CMK (cell line): ENCODE data around the gene KLHL26.

Experiments used
- DNase-seq: peaks from one replicate; pipeline ENCODE4 v3.0.0-alpha.2; 2010; ENCODE audit warnings: low read depth

KLHL26 gene

DNA sequence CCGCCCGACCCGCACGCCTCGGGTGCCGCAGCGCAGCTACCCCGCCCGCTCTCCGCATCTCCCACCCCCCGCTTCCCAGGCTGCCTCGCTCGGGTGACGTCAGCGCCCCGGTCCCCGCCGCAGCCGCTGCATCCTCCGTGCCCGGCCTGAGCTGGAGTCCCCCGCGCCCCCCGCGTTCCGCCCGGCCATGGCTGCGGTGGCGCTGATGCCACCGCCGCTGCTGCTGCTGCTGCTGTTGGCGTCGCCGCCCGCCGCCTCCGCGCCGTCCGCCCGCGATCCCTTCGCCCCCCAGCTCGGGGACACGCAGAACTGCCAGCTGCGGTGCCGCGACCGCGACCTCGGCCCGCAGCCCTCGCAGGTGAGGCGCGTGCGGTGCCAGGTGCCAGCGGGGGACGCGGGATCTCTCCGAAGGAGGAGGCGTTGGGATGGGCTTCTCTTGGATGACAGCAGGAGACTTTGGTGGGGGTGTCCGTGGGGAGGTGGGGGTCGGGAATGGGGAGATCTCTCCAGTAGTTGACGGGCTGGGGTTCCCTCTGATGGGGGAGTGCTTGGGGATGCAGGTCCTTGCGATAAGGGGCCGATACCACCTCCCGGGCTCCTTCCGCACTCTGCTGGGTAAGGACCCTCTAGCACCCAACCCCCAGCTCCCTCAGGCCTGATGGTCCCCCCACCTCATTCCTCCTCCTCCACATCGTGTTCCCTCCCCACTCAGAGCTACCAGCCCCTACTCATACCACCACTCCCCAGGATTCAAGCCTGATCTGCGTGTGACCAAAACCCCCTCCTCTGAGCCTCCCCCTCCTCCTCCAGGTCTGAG lies 23.8 kb upstream of the KLHL26 start, which contains the start of gene TMEM59L:
Gene TMEM59L (plus strand): TSS at position 99 of the 817 bp plus-strand sequence. CDS start 89 bp downstream, at position 188.
- no peak for DNase-seq

DNA sequence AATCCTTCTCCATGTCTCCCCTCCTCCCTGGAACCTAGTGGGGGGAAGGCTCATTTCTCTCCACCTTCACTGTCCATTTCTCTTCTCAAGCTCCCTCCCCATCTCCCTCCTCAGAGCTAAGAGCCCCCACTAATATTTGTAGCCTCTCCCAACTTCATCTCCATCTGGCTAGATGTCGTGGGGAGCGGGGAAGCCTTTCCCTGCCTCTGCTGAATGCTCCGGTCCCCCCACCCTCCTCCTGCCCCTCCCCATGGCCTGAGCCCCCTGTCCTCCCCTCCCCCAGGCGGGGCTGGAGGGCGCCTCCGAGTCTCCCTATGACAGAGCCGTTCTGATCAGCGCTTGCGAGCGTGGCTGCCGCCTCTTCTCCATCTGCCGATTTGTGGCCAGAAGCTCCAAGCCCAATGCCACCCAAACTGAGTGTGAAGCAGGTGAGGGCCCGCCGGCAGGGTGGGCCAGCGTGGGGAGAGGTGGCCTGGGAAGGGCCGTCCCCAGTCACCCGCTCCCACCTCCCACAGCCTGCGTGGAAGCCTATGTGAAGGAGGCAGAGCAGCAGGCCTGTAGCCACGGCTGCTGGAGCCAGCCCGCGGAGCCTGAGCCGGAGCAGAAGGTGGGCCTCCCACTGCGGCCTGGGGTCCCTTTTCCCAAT lies 23.1 kb upstream of the KLHL26 start:
- no peak for DNase-seq

DNA sequence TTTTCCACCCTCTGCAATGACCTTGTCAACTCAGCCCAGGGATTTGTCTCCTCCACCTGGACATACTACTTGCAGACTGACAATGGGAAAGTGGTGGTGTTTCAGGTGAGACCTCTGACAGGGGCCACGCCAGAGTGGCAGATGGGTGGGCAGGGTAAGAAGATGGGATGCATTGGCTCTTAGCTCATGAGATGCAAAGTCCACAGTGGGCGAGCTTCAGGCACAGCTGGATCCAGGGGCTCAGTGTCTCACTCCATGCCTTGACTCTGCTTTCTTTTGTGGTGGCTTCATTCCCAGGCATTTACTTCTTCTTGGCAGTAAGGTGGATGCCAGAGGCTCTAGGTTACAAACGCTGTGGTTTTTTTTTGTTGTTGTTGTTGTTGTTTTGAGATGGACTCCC lies 20.8 kb upstream of the KLHL26 start:
- DNase-seq: no peak

DNA sequence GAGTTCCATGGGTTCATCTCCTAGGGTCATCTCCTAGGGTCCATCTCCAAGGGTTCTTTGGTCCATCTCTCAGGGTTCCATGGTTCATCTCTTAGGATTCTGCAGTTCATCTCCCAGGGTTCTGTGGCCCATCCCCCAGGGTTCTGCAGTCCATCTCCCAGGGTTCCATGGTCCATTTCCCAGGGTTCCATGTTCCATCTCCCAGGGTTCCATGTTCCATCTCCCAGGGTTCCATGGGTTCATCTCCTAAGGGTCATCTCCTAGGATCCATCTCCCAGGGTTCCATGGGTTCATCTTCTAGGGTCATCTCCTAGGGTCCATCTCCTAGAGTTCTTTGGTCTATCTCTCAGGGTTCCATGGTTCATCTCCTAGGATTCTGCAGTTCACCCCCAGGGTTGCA lies 19.3 kb upstream of the KLHL26 start:
- DNase-seq: no peak

DNA sequence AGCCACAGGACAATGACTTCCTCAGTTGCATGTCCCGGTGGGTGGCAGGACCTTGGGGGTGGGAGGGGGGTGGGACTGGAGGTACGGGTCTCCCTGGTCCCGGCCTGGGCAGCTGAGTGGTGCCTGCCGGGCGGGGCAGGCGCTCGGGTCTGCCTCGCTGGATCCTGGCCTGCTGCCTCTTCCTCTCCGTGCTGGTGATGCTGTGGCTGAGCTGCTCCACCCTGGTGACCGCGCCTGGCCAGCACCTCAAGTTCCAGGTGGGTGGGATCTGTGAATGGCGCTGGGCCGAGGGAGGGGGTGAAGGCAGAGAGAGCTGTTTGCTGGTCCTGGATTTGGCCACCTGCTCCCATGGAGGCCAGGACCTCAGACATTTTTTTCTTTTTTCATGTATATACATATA lies 18.6 kb upstream of the KLHL26 start:
- no peak for DNase-seq

DNA sequence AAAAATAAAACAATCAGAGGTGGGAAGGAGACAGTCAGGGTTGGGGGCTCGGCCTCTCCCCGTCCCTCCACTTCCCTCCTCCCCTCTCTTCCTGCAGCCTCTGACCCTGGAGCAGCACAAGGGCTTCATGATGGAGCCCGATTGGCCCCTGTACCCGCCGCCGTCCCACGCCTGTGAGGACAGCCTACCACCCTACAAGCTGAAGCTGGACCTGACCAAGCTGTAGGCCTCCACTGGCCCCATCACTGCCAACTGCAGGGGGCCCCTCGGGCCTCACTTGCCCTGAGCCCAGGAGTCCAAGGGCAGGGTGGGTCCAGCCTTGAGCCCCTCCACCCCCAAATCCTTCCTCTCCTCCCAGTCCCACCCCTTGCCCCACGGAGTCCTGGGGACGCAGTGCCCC lies 16.5 kb upstream of the KLHL26 start:
- DNase-seq: no peak

DNA sequence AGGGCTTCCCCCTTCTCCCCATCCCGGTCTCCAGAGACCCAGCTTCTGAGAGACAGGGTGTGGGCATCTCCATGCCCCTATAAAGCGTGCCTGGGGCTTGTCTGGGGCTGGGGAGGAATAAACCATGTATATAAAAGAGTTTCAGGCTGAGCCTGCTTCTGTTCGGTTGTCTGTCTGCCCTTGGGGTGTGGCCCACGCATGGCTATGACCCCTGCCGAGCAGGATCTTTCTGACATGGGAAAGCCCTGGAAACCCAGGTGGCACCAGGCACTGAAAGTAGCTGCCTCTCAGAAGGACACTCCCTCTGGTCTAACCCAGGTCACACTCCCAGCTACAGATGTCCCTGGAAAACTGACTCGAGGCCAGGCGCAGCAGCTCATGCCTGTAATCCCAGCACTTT lies 15.9 kb upstream of the KLHL26 start:
- no peak for DNase-seq

DNA sequence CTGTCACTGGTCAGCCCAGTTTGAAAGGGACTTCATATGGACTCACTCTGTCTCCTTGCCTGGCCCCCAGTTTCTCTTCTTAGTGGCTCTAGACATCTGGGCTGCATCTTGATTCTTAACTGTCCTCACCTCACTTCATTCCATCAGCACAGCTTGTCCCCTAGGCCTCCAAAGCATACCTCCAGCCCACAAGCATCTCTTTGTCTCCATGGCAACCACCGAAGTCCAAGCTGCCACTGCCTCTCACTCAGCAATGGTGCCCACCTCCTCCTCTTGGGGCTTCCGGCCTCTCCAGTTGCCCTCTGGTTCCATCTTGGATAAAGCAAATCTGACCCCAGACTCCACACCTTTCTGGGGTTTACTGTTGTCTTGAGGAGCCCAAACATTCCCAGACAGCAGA lies 9.9 kb upstream of the KLHL26 start:
- DNase-seq: no peak

DNA sequence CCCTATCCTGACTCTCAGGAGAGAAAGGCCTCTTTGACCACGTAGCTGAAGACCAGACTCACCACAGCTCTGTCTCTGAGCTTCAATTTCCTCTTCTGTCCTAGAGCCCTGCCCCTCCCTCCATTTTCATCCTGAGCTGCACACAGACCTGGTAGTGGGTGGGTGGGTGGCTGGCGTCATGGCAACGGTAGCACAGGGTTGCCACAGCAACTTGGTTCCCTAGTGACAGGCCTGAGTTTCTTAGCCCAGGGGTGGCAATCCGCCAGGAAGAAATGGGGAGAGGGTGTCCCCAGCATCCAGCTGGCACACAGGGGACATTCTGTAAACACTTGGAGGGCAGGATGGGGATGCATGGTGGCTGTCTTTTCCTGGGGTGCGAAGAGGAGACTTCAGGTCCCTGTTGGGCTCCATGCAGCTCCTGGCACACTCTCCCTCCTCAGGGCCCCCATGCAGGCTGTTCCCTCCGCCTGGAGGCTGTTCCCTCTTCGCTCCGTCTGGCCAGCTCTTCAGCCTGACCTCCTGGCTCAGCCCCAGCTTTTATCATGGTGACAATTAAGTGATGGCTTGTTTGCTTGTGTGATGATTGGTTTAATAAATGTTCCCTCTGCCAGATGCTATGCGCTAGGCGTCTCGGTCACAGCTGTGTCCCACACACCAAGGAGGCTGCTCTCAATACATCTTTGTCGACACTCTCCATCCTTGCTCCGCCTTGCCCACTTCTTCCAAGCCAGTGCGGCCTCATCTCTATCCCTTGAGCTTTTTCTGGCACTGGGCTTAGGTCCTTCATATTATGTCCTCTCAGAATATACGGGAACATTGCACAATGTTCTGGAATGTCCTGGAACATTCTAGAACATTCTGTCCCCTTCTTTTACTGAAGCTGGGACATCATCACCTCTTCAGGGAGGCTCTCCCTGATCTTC lies 7.4 kb upstream of the KLHL26 start:
- no peak for DNase-seq

DNA sequence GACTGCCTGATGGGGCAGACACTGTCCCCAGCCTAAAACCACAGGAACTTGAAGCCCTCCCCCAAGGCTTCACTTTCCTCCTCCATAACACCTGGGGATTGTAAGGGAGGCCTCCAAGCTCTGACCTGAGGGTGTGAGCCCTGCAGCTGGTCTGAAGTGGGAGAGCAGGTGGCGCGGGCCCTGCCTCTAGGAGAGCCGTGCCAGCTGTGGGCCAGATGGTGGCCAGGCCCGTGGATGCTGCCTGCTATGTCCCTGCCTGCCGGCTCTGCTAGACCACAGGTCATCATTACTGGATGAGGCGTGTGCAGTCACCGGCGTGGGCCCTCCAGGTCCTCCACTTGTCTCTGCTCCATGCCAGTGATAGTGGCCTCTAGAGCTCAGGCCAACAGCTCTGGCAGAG lies 3.5 kb upstream of the KLHL26 start:
- no peak for DNase-seq

DNA sequence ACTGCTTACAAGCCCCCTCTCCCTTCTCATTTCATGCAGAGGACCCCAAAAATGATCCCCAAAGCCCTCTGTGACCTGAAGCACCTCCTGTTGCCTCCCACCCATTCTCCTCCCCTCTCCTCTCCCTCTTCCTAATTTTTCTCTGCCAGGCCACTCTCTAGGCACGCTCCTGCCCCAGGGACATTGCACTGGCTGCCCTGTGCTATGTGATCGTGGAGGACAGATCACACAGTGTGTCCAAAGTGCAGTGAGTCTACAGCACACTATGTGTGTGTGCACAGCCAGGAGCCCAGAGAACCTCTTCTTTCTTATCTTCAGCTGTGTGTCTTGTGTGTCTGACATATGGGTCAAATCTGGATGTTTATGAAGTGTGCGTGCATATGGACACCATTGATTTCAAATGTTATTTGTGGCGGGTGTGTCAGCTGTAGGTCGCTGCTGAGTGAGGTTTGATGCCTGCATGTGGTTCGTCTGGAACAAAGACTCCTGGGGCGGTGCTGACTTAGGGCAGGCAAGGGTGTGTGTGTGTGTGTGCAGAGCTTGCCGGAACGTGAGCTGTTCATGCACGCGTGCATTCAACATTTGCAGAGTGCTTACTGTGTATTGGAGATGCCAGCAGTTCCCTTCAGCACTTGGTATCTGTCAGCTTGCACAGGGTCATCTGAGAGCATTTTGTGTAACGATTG lies 2.1 kb upstream of the KLHL26 start:
- no peak for DNase-seq

DNA sequence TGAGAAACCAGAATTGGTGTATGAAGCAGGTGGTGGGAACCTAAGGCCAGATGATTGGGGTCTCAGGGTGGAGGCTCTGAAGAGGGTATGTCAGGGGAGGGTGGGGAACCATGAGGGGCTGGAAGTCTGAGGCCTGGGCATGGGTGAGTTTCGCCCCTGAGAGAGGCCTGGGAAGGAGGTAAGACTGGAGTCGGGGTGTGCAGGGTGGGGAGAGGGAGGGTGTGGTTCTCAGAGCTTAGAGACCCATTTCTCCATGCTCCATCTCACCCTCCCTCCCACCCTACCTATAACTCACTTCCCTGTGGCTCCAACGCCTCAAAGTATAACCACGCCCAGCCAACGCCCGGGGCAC lies 1.0 kb upstream of the KLHL26 start:
- DNase-seq: no peak

DNA sequence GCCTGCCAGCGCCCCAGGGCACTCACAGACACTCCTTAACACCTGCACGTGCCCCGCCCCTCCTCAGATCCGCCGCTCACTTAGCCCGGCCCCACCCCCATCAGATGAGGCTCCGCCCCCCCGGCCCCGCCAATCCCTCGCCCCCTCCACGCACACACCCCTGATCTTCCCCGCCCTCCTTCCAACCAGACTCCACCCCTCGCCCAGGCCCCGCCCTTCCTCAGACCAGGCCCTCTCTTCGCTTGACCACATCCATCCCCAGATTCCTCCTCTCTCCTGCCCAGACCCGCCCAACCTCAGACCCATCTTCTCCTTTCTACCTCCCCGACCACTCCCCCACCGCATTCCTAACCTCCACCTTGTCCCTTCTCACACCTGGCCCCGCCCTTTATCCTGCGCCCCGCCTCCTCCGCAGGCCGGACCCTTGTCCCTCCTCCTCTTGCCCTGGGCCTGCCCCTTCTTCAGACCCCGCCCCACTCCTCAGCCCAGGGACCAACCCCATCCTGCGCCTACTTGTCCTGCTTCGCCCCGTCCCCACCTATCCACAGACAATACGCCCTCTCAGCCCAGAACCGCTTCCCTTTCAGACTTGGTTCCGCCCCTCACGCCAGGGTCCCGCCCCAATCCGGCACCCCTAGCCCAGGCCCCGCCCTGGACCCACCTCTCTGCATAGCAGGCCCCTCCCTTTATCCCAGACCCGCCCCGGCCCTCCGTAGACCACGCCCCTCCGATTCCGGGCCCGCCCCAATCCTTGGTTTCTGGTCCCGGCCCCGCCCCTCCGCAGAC lies 452 bp upstream of the KLHL26 start:
- peak; percentile 87 for DNase-seq

DNA sequence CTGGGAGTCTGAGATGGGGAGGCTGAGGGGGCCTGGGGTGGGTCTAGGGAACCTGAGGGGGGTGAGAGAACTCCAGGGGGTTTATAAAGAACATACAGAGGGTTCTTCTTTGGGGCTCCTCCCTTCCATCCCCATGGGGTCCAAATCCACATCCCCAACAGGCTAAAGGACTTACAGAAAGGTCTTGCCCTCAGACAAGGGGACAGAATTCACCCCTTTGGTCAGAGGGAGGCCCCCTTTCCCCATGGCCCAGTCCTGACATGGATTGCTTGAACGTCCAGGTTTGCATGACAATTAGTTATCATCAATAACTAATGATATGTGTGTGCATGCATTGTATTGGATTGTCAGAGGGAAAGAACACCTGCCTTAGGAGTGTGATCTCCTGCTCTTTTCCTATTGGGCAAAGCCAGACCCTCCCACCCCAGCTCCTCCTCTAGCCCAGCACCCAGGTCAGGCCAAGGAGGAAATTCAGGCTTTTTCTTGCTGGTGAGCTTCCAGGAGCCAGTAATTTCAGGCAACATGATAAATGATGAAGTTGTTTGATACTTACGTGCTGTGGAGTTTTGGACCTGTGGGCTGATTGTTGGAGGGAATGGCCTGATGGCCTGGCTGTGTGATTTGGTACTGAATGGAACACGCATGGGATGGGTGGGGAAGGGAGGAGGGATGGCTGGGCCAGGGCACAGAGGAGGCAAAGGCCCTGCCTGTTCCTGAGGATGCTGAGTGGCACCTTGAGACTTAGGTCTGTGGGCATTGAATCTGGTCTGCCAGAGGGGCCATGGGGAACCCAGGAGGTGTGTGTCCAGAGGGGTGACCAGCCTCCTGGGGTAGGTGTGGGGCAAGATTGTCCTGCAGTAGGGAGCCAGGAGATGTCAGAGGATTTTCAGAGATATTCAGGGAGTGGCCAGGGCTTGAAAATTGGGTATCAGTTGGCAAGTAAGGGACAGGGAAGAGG lies 1.1 kb downstream of the KLHL26 start:
- no peak for DNase-seq

DNA sequence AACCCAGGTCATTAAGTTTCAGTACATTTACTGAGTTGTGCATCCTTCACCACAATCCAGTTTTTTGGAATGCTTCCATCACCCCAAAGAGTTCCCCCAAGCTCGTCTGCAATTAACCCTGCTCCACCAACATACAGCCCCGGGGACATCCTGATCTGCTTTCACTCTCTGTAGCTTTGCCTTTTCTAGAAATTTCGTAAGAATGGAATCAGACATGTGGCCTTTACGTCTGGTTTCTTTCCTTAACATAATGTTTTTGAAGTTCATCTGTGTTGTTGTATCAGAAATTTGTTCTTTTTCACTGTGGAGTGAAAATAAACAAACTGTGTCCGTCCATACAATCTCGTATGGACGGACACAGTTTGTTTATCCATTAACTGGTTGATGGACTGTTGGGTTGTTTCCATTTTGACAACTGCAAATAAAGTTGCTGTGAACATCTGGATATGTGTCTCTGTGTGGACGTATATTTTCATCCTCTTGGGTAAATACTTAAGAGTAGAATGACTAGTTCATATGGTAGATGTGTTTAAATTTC lies 2.9 kb downstream of the KLHL26 start:
- no peak for DNase-seq

DNA sequence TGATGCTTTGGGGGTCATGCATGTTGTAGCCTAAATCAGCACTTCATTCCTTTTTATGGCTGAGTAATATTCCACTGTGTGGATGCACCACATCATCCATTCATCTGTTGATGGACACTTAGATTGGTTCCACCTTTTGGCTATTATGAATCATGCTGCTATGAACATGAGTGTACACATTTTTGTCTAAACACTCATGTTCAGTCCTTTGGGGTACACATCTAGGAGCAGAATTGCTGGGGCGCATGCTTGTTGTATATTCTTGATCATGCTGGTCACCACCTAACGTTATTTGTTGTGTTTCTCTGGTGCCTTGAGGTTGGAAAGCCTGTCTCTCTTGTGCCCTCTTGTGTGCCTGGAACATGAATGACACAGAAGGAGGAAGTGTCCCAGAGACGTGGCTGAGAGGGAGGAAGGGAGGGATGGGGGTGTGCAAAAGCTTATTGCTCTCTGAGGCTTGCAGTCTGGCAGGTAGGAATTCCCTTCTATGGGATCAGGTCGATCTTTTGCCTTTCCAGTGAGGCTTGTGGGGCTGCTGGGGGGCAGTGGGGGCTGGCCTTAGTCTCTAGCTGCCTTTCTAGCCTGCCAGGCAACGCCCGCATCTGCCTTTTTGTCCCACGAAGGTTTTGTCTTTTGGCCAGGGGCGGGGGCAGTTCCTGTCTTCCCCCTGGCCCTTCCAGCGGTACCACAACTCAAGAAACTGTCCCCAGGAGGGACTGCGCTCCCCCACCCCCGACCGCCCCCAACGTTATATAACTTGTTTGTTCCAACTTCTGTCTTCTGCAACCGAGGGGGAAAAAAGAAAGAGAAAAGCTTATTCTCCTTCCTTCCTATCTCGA lies 7.6 kb downstream of the KLHL26 start:
- DNase-seq: no peak

DNA sequence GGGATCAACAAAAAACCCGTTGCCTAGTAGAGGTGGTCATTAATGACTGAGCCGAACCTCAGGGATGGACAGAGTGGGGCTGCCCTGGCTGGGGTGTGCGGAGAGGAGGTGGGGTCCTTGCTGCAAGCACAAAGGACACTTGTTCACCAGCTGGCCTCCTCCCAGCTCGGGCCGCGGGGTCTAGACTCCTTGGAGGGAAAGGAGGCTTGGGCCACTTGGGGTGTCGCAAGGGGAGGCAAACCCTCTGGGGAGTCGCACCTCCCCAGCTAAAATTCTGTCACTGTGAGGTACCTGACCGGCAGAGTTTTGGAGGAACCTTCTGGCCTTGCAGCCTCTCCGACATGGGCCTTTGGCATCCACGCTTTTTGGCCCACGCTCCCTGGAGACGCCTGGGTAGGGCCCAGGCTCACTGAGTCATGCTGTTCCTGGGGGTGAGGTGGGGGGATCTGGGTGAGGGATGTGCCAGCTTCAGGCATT lies 8.2 kb downstream of the KLHL26 start:
- DNase-seq: no peak

DNA sequence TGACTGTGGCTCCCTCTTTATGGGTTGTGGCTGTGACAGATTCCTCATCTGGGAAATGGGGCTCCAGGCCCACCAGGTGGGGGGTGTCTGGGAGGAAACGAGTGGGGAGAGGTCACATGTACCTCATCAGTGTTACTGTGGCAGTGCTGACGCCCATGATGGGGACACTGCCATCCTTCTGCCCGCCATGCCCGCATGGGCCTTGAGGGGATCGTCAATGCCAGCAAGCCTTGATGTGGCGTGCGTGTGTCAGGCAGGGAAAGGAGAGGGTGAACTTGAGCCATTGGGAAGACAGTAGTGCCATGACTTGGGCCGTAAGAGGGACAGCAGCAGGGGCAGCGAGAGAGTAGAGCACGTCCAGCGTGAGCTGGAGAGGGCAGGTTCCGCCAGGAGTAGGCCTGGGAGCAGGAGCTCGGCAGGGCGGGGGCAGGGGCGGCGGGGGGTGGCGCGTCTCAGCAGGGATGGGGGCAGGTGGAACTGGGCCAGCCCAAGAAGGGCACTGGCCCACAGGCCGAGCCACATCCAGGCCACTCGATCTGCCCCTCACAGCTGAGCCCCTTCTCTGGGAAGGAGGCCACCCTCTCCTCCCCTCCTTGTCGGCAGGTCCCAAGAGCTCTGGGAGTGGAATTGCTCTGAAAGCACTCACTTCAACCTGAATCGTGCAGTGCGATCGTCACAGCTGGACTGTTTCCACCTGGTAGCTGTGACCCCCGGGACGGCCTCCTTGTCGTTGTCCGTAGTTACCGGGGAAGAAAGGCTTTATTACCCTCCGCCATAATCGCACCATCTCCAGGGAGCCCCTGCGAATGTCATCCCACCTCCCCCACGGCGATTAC lies 9.9 kb downstream of the KLHL26 start:
- no peak for DNase-seq
